ENCODE results near the gene CPXM2. TPM values are rescaled to one million over a fixed set of nuclear protein-coding genes. Genes with fewer than 3 reads are reported as not detected.

CPXM2 gene
- polyA plus RNA-seq, 1 of the 3 experiments (the other 2 are of a cell fraction): not detected

- TF ChIP-seq TEAD4 (IDR thresholded peaks at IDR 0.05; ENCODE audit: borderline replicate concordance, insufficient read depth) (no peak), NRF1 (IDR thresholded peaks at IDR 0.05; ENCODE audit: low read depth, low read length) (no peak), NFIC (IDR thresholded peaks at IDR 0.05; ENCODE audit: borderline replicate concordance) (no peak)
These were observed 6.0 kb downstream of the CPXM2 start (continued) for GRCh38 chr10:123885406-123886170.

GRCh38 chr10:123884907-123885381, 6.7 kb downstream of the CPXM2 start:
- Histone ChIP-seq H3K4me3 (ENCODE audit: low read depth in 2 of 2, low read length in 1 of 2) (no peak overlapping the region), H3F3A (replicated peaks; ENCODE audit: insufficient read depth) (no peaks in the 10 kb centered on the region), H3K27ac (ENCODE audit: low read depth in 2 of 2, low read length in 1 of 2) (no peak overlapping the region), H3K36me3 (replicated peaks in 1 of 2; ENCODE audit: control insufficient read depth in 1 of 2, insufficient read depth in 2 of 2, low read length in 1 of 2) (no peaks in the 10 kb centered on the region), H3K9ac (no peak overlapping the region), H3K4me1 (ENCODE audit: control insufficient read depth in 1 of 2, insufficient read depth in 2 of 2, low read depth in 1 of 2, low read length in 1 of 2) (no peaks in the 10 kb centered on the region), H3K79me2 (ENCODE audit: insufficient read depth) (no peaks in the 10 kb centered on the region), H4K20me1 (ENCODE audit: insufficient read depth) (no peaks in the 10 kb centered on the region), H3K9me3 (no peaks in the 10 kb centered on the region), H3K9me2 (no peaks in the 10 kb centered on the region), H3K4me2 (no peak overlapping the region), H3K27me3 (ENCODE audit: insufficient read depth) (no peaks in the 10 kb centered on the region), H2AFZ (ENCODE audit: low read depth) (no peak overlapping the region)
- 10% methylated on average over 5 of the region's 5 CpGs for WGBS (ENCODE audit: low lambda C conversion rate)
- ChIA-PET POLR2A (no interaction called here), CTCF (interaction anchor here (1.5 kb wide), 1 partner anchor 18 kb away, joined by 3 read pairs; no protein-coding TSS in a partner anchor)
- TF ChIP-seq, protein P1, sequence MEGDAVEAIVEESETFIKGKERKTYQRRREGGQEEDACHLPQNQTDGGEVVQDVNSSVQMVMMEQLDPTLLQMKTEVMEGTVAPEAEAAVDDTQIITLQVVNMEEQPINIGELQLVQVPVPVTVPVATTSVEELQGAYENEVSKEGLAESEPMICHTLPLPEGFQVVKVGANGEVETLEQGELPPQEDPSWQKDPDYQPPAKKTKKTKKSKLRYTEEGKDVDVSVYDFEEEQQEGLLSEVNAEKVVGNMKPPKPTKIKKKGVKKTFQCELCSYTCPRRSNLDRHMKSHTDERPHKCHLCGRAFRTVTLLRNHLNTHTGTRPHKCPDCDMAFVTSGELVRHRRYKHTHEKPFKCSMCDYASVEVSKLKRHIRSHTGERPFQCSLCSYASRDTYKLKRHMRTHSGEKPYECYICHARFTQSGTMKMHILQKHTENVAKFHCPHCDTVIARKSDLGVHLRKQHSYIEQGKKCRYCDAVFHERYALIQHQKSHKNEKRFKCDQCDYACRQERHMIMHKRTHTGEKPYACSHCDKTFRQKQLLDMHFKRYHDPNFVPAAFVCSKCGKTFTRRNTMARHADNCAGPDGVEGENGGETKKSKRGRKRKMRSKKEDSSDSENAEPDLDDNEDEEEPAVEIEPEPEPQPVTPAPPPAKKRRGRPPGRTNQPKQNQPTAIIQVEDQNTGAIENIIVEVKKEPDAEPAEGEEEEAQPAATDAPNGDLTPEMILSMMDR (IDR thresholded peaks at IDR 0.05): no peak
- no peak for TF ChIP-seq JUND (IDR thresholded peaks at IDR 0.05)
- TF ChIP-seq POLR2AphosphoS5 (IDR thresholded peaks at IDR 0.05; ENCODE audit: low read depth, low read length): no peak
- no peak for TF ChIP-seq RFX5 (IDR thresholded peaks at IDR 0.05; ENCODE audit: low read length)
- TF ChIP-seq TEAD4 (IDR thresholded peaks at IDR 0.05; ENCODE audit: borderline replicate concordance, insufficient read depth): no peak
- TF ChIP-seq ELF1 (IDR thresholded peaks at IDR 0.05): no peak
- TF ChIP-seq YY1 (IDR thresholded peaks at IDR 0.05; ENCODE audit: low read depth): no peak
- TF ChIP-seq TAF1 (IDR thresholded peaks at IDR 0.05; ENCODE audit: borderline replicate concordance, low read depth, low read length): no peak
- no peak for TF ChIP-seq MEF2A (IDR thresholded peaks at IDR 0.05; ENCODE audit: borderline replicate concordance, low read depth)
- TF ChIP-seq EP300 (IDR thresholded peaks at IDR 0.05; ENCODE audit: borderline replicate concordance in 1 of 2, low read depth in 1 of 2, low read length in 1 of 2): no peak
- no peak for TF ChIP-seq SIN3A (IDR thresholded peaks at IDR 0.05; ENCODE audit: borderline replicate concordance, low read depth, low read length)
- TF ChIP-seq GABPA (IDR thresholded peaks at IDR 0.05; ENCODE audit: low read depth): no peak
- no peak for TF ChIP-seq NFIC (IDR thresholded peaks at IDR 0.05; ENCODE audit: borderline replicate concordance)
- DNase-seq: no peak

All from SK-N-SH (cell line).